Activated CD8-positive, alpha-beta memory T cell treated with anti-CD3 and anti-CD28 coated beads for 1 hour (primary cell): ENCODE results near the gene DPRX.
"Not testable (repeated sequence)": the region's sequence is repeated elsewhere in the genome, so short reads cannot be mapped to it uniquely, and the experiment has no call there.

Source experiments
- DNase-seq, 2 donors: peaks; one replicate each; pipeline ENCODE4 v3.0.0-alpha.2; 2020; ENCODE audit warnings: low read depth in 1 of 2; ENCODE audit errors: extremely low read depth in 1 of 2

The DPRX gene

DNA sequence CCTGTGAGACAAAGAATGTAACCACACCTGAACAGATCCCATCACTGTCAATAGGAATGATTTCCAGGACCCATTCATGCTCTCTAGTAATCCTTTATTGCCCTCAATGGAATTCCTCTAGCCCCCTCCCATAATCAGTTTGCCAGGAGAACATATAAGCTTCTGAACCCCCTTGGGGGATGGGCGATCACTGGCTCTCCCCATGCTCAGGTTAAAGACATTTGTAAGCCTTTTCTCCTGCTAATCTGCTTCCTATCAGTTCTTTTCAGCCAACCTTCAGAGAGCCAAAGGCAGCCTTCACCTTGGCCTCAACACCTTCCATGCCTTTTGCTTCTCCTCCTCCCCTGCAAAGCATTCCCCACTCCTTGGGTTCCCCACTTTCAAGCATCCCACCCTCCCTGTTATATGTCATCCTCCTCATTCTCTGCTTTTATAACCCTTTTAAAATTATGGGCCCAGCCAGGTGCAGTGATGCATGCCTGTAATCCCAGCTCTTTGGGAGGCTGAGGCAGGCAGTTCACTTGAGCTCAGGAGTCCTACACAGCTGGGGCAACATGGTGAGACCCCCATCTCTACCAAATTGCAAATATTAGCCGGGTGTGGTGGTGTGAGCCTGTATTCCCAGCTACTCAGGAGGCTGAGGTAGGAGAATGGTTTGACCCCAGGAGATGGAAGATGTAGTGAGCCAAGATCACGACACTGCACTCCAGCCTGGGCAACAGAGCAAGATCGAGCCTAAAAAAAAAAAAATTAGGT, 12.4 kb downstream of the DPRX start:
- DNase-seq: no peak

DNA sequence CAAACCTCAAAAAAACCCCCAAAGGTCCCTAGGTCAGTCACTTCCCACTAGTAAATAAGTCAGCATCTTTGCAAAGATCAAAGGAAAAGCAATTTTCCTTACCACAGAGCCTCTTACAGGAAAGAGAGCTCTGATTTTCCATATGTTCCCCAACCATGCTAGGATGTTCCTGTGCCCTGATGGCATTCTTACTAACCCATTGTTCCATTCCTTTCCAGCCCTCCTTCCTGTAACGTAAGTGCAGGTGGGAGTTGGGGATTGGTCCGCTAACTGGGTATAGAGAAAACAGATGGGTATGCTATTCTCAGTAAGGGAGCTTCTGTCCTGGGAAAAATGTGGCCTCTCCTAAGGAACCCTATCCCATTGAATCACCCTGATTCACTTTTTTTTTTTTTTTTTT, 14.3 kb downstream of the DPRX start:
- DNase-seq: no peak

DNA sequence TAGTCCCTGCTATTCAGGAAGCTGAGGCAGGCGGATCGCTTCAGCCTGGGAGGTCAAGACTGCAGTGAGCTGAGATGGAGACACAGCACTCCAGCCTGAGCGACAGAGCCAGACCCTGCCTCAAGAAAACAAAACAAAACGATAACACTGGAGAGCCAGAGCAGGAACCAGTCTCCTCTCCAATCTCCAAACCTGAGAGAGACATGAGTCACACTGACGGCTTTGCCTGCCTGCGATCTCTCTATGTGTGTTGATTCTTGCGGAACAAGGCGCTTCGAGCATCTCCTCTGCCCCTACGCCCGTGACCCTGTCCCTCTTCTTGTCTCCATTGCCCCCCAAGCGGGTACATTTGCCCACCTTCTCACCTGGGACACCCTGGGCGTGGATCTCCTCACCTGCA, 15.6 kb downstream of the DPRX start:
- DNase-seq: no peak

DNA sequence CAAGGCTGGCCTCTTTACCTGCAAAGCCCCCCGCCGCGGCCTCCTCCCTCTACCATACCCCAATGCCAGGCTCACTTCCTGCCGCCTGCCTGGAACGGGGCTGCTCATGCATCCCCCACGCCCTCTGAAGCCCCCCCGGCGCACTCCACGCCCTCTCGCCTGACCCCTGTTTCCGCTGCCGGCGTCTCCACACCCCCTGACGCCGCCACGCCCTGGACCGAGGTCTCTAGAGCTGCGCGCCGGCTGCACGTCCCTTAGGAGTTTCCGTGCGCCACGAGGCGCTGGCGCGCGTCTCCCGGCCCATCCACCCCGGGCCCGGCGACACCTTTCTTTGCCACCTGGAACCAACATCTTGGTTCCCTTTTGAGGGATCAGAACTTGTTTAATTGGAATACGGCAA, 16.0 kb downstream of the DPRX start:
- DNase-seq: no peak

DNA sequence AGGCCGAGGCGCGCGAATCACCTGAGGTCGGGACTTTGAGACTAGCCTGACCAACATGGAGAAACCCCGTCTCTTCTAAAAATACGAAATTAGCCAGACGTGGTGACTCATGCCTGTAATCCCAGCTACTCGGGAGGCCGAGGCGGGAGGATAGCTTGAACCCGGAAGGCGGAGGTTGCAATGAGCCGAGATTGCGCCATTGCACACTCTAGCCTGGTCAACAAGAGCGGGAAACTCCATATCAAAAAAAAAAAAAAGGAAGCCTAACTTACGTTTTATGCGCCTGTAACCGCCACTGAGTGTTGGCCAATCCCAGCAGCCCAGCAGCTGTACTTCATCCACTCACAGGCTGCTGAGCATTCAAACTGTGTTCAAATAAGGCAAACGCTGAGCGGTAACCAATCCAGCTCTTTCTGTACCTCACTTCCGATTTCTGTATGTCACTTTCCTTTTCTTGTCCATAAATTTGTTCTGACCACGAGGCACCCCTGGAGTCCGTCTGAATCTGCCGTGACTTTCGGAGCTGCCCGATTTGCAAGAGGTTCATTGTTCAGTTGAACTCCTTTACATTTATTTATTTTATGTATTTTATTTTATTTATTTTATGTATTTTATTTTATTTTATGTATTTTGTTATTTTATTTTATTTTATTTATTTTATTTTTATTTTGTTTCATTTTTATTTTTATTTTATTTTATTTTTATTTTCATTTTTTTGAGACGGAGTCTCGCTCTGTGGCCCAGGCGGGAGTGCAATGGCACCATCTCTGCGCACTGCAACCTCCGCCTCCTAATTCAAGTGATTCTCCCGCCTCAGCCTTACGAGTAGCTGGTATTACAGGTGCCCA, 18.2 kb downstream of the DPRX start:
- no peak for DNase-seq

DNA sequence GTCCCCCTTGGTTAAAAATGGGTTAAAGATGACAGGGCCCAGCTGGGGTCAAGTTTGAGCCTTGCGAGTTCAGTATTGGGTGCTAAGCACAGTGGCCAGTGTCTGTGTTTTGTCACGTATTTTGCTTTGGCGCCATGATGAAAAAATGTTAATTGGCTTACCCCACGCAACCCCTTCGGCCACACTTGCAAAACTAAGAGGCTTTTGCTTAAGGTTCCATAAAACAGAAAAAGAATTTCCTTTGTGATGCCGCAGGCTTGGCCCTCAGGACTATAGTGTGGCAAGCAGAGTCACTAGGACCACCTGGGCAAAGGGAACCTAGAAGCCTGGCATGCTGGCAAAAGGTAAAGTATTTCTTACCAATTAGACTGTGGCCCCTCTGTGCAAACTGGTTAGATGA, 20.7 kb downstream of the DPRX start:
- DNase-seq: no peak

DNA sequence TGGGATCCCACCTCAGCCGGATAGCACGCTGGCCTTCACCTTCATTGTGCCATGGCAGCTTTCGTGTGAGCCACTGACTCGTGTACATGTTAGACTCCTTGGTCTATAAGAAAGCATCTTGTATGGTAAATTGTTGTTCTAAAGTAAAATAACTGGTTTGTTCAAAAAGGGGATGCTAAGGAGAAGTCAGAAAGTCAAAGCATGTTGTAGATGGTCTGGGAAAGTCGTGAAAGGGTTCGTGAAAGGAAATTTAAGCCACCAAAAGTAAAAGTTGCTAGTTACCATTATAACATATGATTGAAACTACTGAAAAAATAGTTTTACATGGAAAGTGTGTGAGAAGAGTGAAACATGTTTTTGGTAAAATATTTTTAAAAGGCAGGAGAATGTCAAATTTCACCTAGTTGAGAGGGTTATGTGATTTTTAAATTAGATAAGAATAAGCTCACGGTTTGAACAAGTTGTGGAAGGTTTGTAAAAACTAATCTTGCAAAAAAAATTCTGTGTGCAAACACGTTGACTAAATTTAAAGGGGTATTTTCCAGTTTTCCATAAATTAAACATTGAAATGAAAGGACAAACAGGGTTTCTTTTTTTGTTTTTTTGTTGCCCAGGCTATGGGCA, 23.4 kb downstream of the DPRX start:
- no peak for DNase-seq

DNA sequence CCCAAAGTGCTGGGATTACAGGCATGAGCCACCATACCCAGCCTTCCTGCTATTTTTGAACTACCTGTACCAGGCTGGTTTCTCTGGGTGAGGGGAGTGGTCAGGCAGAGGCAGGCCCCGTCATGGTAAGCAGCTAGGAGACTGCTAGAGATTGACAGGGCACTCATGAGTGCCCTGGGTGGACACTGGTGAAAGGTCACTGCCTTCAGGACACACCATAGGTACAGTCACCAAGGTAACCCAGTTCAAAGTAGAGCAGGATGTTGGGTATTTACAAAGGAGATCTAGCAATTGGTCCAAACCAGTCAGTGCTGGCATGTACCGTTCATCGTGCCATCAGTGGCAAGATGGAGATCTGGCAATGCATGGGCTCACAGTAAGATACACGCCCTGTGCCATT, 25.5 kb downstream of the DPRX start:
- no peak for DNase-seq

DNA sequence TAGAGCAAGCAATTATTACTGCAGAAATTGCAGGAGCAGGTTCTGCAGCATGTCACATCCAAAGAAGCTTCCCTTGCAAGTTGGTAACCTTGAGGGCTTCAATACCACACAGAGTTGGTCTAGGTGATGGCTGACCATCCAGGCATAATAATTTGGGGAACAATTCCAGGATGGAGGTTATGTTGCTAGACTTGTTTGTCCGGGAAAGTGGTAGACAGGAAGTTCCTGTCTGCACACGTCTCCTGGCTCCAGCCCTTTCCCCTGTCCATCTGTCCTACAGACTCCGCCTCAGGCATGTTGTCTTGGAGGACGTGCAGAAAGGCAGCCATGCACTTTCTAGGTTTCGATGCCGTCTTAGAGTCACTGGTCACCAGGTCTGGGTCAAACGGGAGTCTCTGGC, 26.0 kb downstream of the DPRX start:
- no peak for DNase-seq

DNA sequence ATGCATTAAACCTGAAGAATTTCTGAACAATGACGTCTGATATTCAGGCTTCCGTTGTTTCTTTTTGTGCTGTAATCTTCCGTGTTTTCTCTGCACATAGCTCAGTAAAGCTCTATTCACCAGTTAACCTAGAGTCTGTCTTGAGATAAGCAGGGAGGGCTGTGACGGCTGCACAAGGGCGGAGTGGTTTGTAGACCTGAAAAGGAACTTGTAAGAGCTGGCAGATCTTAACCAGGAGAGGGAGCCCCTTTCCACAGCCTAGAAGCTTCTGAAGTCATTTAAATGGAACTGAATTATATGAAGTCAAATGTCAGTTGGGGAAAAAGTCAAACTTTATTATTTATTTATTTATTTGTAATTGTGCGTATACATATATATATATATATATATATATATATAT, 27.5 kb downstream of the DPRX start:
- DNase-seq: no peak

DNA sequence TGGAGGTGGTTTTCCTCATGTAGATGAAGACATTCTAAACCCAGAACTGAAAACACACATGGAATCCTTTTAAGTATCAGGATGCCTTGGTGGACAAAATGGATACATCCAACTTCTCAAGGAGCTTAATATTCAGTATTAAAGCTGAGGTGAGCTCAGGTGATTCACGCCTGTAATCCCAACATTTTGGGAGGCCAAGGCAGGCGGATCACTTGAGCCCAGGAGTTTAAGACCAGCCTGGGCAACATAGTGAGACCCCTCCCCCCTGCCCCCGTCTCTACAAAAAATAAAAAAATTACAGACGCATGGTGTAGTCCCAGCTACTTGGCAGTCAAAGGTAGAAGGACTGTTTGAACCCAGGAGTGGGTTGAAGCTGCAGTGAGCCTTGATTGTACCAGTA, 28.8 kb downstream of the DPRX start:
- DNase-seq: no peak

DNA sequence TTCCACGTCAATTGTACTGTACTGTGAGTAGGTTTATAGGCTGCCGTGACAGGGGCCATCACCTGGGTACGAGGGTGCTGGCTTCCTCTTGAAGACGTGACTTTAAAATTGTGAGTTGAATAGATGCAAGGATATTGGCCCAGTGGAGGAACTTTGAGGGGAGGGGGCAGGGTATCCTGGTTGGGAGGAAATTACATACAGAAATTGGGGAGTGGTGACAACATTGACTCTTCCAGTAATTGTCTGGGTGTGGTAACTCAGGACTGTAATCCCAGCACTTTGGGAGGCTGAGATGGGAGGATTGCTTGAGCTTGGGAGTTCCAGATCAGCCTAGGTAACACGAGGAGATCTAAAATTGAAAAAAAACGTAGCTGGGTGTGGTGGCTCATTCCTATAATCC, 30.4 kb downstream of the DPRX start:
- DNase-seq: no peak

DNA sequence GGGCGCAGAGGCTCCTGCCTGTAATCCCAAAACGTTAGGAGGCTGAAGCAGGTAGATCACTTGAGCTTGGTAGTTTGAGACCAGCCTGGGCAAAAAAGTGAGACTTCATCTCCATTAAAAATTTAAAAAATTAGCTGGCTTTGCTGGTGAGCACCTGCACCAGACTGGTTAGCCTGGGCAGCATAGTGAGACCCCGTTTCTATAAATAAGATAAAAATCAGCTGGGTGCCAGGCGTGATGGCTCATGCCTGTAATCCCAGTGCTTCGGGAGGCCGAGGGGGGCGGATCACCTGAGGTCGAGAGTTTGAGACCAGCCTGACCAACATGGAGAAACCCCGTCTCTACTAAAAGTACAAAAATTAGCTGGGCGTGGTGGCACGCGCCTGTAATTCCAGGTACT, 32.4 kb downstream of the DPRX start:
- no peak for DNase-seq

DNA sequence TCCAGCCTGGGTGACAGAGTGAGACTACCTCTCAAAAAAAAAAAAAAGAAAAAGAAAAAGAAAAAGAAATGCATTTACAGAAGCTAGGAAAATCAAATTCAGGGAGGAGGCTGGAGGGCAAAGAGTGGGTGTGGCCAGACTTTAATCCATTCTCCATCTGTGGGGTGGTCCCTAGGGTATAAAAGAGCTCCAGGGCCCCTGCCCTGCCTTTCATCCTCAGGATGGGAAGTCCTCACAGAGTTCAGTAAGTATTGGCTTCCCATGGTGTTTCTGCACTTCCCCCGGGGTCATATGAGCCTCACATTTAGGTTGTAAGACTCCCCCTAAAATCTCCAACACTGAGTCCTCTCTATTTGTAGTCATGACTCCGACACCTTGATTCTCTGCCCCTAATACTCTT, 33.0 kb downstream of the DPRX start:
- no peak for DNase-seq

DNA sequence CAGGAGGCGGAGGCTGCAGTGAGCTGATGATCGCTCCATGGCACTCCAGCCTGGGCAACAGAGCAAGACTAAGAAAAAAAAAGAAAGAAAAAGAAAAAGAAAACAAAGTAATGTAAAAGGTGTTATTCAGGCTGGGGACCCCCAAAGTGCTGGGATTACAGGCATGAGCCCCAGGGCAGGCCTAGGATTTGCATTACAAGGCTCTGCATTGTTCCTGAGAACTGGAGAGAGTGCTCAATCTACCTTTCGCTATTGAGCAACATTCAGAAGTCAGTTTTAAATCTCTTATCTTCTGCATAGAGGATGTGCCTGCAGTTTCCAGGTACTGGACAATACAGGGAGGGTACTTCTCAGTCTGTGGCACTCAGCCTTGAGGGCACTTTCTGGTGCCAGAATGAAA, 34.5 kb downstream of the DPRX start:
- DNase-seq: not testable (repeated sequence)

DNA sequence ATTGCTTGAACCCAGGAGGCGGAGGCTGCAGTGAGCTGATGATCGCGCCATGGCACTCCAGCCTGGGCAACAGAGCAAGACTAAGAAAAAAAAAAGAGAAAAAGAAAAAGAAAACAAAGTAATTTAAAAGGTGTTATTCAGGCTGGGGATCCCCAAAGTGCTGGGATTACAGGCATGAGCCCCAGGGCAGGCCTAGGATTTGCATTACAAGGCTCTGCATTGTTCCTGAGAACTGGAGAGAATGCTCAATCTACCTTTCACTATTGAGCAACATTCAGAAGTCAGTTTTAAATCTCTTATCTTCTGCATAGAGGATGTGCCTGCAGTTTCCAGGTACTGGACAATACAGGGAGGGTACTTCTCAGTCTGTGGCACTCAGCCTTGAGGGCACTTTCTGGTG, 37.0 kb downstream of the DPRX start:
- not testable (repeated sequence) for DNase-seq

DNA sequence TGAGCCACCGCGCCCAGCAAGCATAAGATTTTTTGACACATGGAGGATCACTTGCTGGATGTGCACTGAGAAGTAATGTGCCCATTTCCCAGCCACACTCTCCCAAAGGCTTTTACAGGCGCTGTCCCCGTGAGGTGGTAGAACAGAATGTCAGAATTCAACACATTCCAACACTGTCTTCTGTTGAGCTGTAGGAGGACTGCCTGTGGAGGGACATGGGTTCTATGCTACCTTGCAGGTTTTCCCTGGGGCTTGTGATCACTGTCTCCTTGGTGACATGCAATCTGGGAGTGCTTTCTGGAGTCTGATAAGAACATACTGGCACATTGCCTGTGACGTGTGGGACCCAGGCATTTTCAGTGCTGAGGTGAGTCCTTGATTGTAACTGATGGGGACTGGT, 38.5 kb downstream of the DPRX start:
- no peak for DNase-seq

DNA sequence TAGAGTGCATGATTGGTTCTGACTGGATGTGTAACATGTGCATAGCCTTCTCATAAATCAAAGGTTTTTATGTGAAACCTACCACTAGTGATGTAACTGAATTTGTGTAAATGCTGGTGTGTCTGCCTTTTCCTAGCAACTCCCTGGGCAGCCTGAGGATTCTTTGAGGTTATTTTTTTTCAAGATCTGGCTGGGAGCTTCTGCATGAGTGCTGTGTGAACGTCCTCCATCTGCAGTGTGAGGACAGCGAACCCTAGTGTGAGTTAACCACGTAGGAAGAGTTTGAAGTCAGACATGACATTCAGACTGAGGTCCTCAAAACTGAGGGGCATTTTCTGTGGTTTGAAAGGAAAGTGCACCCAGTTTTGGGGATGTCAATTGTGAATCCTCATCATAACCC, 39.9 kb downstream of the DPRX start:
- no peak for DNase-seq
